Endothelial cell of umbilical vein (primary cell): Measurements from ENCODE around the gene AFDN. TPM values are rescaled to one million over a fixed set of nuclear protein-coding genes. Genes with fewer than 3 reads are reported as not detected.

Experiments used
- BruUV-seq: library from RNA; stranded (reverse); fragments of 400-500 nt; replicated peaks from 2 replicates; lab custom pipeline; 2021; lab: Mats Ljungman, UMichigan
- CTCF ChIA-PET: fragments of 300-600, 350-600 bp; sonication (Branson Sonifier 250); formaldehyde crosslinking; loops from one replicate; lab custom pipeline; 2021; ENCODE audit warnings: antibody characterized with exemption, inconsistent platforms; lab: Charles Lee
- POLR2A ChIA-PET: fragments of 300-600, 350-600 bp; sonication (Branson Sonifier 250); formaldehyde crosslinking; loops from one replicate; lab custom pipeline; 2021; ENCODE audit warnings: antibody characterized with exemption, inconsistent platforms; lab: Charles Lee
- DNase-seq: peaks from one replicate; pipeline ENCODE4 v3.0.0-alpha.2; 2011; ENCODE audit warnings: low read depth, low spot score
- FAIRE-seq: peaks from 2 replicates; lab custom pipeline; 2011; peaks lifted over from hg19 to GRCh38; lab: Jason Lieb, UNC
- H2AFZ ChIP-seq: 2 replicates; pipeline ENCODE4 v1.6.0; 2012; ENCODE audit warnings: low read depth, low read length, control low read depth, inconsistent platforms
- H3K27ac ChIP-seq: 2 replicates; pipeline ENCODE4 v1.5.1; 2011; ENCODE audit warnings: low read depth, mild to moderate bottlenecking, control low read depth, low read length, moderate library complexity; ENCODE audit not compliant: insufficient read depth
- H3K27me3 ChIP-seq, 2 experiments: 2 replicates each; pipeline versions ENCODE4 v1.6.0 to v1.6.1; 2011; ENCODE audit warnings: low read length in 2 of 2, mixed read lengths in 1 of 2; ENCODE audit not compliant: control insufficient read depth in 2 of 2, insufficient read depth in 2 of 2
- H3K36me3 ChIP-seq, 2 experiments: 2 replicates in 1 of 2; 3 replicates in 1 of 2; pipeline ENCODE4 v1.5.1; 2011; ENCODE audit warnings: low read length in 2 of 2, mild to moderate bottlenecking in 1 of 2, moderate library complexity in 1 of 2; ENCODE audit not compliant: control insufficient read depth in 2 of 2, insufficient read depth in 2 of 2; ENCODE audit errors: extremely low read depth in 1 of 2
- H3K4me1 ChIP-seq: 3 replicates; pipeline ENCODE4 v1.5.1; 2011; ENCODE audit warnings: mild to moderate bottlenecking, low read length; ENCODE audit not compliant: control insufficient read depth, insufficient read depth; ENCODE audit errors: extremely low read depth
- H3K4me2 ChIP-seq: 2 replicates; pipeline ENCODE4 v1.6.1; 2011; ENCODE audit warnings: low read length, control low read depth, mixed read lengths; ENCODE audit not compliant: insufficient read depth
- H3K4me3 ChIP-seq, 3 experiments: fragments of 200-600 bp in 1 of 3; sonication (generic), shearing (Covaris generic) in 1 of 3; replicated peaks in 1 of 3; 2 replicates each; pipeline ENCODE4 v1.5.1; 2011 to 2016; ENCODE audit warnings: control low read depth in 3 of 3, low read length in 3 of 3, mild to moderate bottlenecking in 2 of 3, inconsistent platforms in 1 of 3, low read depth in 1 of 3, moderate library complexity in 1 of 3; ENCODE audit not compliant: insufficient read depth in 1 of 3
- H3K79me2 ChIP-seq: 2 replicates; pipeline ENCODE4 v1.6.0; 2012; ENCODE audit warnings: low read length, inconsistent platforms; ENCODE audit not compliant: control insufficient read depth, insufficient read depth
- H3K9ac ChIP-seq: replicated peaks from 2 replicates; pipeline ENCODE3; 2011; ENCODE audit warnings: low read length, control low read depth; ENCODE audit not compliant: insufficient read depth; ENCODE audit errors: extremely low read depth
- H3K9me1 ChIP-seq: replicated peaks from 3 replicates; pipeline ENCODE4 v1.6.0; 2011; ENCODE audit warnings: mild to moderate bottlenecking, low read length; ENCODE audit not compliant: control insufficient read depth, insufficient read depth; ENCODE audit errors: extremely low read depth
- H3K9me3 ChIP-seq: replicated peaks from 2 replicates; pipeline ENCODE4 v1.5.1; 2012; ENCODE audit warnings: low read length, inconsistent platforms; ENCODE audit not compliant: control insufficient read depth, insufficient read depth
- H4K20me1 ChIP-seq: replicated peaks from 2 replicates; pipeline ENCODE3; 2011; ENCODE audit warnings: mild to moderate bottlenecking, low read length; ENCODE audit not compliant: control insufficient read depth, insufficient read depth; ENCODE audit errors: extremely low read depth
- CTCF ChIP-seq, 2 donors: IDR thresholded peaks; 1 replicate in 1 of 2; 2 replicates in 1 of 2; pipeline ENCODE4 v1.5.1; 2011; ENCODE audit warnings: low read length in 2 of 2, mild to moderate bottlenecking in 2 of 2, moderate library complexity in 2 of 2, control low read depth in 1 of 2, inconsistent platforms in 1 of 2, low read depth in 1 of 2; ENCODE audit not compliant: insufficient read depth in 1 of 2; ENCODE audit errors: extremely low read depth in 1 of 2
- EZH2 ChIP-seq: IDR thresholded peaks from 2 replicates; pipeline ENCODE4 v1.6.1; 2012; ENCODE audit warnings: borderline replicate concordance, low read depth, mild to moderate bottlenecking, moderate library complexity, low read length, inconsistent platforms; ENCODE audit not compliant: severe bottlenecking
- FOS ChIP-seq: IDR thresholded peaks from 2 replicates; pipeline ENCODE4 v1.6.1; 2011; ENCODE audit warnings: mild to moderate bottlenecking, low read length, moderate library complexity, borderline replicate concordance; ENCODE audit not compliant: insufficient read depth
- GATA2 ChIP-seq: IDR thresholded peaks from 2 replicates; pipeline ENCODE4 v1.7.0; 2011; ENCODE audit warnings: low read depth, mild to moderate bottlenecking, moderate library complexity, mixed read lengths, low read length; ENCODE audit not compliant: insufficient read length, insufficient read depth
- JUN ChIP-seq: IDR thresholded peaks from 2 replicates; pipeline ENCODE4 v1.6.1; 2011; ENCODE audit warnings: borderline replicate concordance, low read depth; ENCODE audit not compliant: insufficient read length, insufficient read depth
- MAX ChIP-seq: IDR thresholded peaks from 2 replicates; pipeline ENCODE4 v1.6.1; 2011; ENCODE audit not compliant: insufficient read depth, insufficient read length
- MYC ChIP-seq: IDR thresholded peaks from one replicate; pipeline ENCODE4 v1.6.1; 2011; ENCODE audit warnings: mild to moderate bottlenecking, low read depth, low read length
- POLR2A ChIP-seq: IDR thresholded peaks from 2 replicates; pipeline ENCODE4 v1.6.1; 2012; ENCODE audit warnings: low read depth, mild to moderate bottlenecking, control low read depth, low read length
- POLR2AphosphoS5 ChIP-seq: IDR thresholded peaks from 2 replicates; pipeline ENCODE4 v1.6.1; 2012; ENCODE audit warnings: low read depth, mild to moderate bottlenecking, control low read depth, low read length, moderate library complexity; ENCODE audit not compliant: insufficient read depth
- dilution Hi-C: fragments of 300-500 bp; cut with MboI; formaldehyde crosslinking; loops from one replicate; pipeline ENCODE4 v1.15.0; 2019; ENCODE audit warnings: low sequenced_read_pairs; ENCODE audit not compliant: extremely low pct_ligation_motif_present
- intact Hi-C: fragments of 100-400 bp; cut with micrococcal nuclease; formaldehyde crosslinking; loops from one replicate; pipeline ENCODE4 v1.10.0; 2022
- polyA plus RNA-seq, 4 experiments: library from polyadenylated mRNA; depleted of rRNA in 3 of 4; stranded (reverse) in 3 of 4; unstranded in 1 of 4; fragments of >200 nt; gene quantifications; 2 replicates each; pipeline versions ENCODE4 v1.2.1 to v1.2.3, GENCODE V29; 2011 to 2012; ENCODE audit warnings: missing spikeins in 1 of 4
- total RNA-seq: library from RNA; stranded (reverse); gene quantifications from 2 replicates; pipeline ENCODE4 v1.2.3, GENCODE V29; 2021

The AFDN gene
- total and polyA plus RNA-seq, 2 donors (not counting 3 experiments of a cell fraction or from before 2014, with no cell fraction given), result 31.0 to 134 TPM

GRCh38 chr6:167910007-167910406, 83.3 kb downstream of the AFDN start:
- Histone ChIP-seq H3K9me3 (no peaks in the 10 kb centered on the region), H3K4me1 (peaks cover 5% of the 10 kb centered on the region), H4K20me1 (no peaks in the 10 kb centered on the region), H3K27ac (no peak overlapping the region), H3K9ac (no peak overlapping the region), H3K4me3 (no peak overlapping the region), H3K9me1 (no peaks in the 10 kb centered on the region), H3K4me2 (no peak overlapping the region), H2AFZ (no peak overlapping the region), H3K79me2 (no peaks in the 10 kb centered on the region), H3K27me3 (no peaks in the 10 kb centered on the region), H3K36me3 (peaks cover 7 to 9% of the 10 kb centered on the region in 2 experiments)
- intact Hi-C loops, result no loop called here
- ChIA-PET CTCF (interaction anchor here (1.6 kb wide), 1 partner anchor 11 kb away, joined by 3 read pairs; no protein-coding TSS in a partner anchor), POLR2A (no interaction called here)
- TF ChIP-seq MAX, result no peak
- TF ChIP-seq EZH2, result no peak
- TF ChIP-seq GATA2, result no peak
- no peak for TF ChIP-seq POLR2A
- no peak for TF ChIP-seq POLR2AphosphoS5
- TF ChIP-seq CTCF (IDR thresholded peaks at IDR 0.05; ENCODE audit: extremely low read depth in 1 of 2, insufficient read depth in 1 of 2, low read depth in 1 of 2, low read length in 2 of 2), result no peak
- no peak for TF ChIP-seq MYC
- no peak for TF ChIP-seq JUN
- TF ChIP-seq FOS, result no peak
- FAIRE-seq, result no peak
- no peak for DNase-seq
- dilution Hi-C loops, result no loop called here
- no TSS peak for BruUV-seq
